HG03159 (cell line): ENCODE measurements around the gene ZNF555.
"Not testable (repeated sequence)": the region's sequence is repeated elsewhere in the genome, so short reads cannot be mapped to it uniquely, and the experiment has no call there.

Experiments
- ATAC-seq: cut with Tn5 transposase; IDR thresholded peaks from one replicate; pipeline ENCODE4 v1.9.1; 2021; ENCODE audit warnings: mild to moderate bottlenecking, moderate library complexity; ENCODE audit not compliant: unreplicated experiment

ZNF555 gene

GRCh38 chr19:2866495-2867024, 25.3 kb downstream of the ZNF555 start:
- no peak for ATAC-seq

GRCh38 chr19:2867025-2867991, 26.0 kb downstream of the ZNF555 start, which contains the start of gene ZNF556:
Gene ZNF556, plus strand, starts transcription at chr19:2867335. Its CDS starts 87 bp downstream, at chr19:2867422.
- ATAC-seq, result no peak

- ATAC-seq, result no peak
Measured at GRCh38 chr19:2869618-2870017, 28.3 kb downstream of the ZNF555 start.

- not testable (repeated sequence) for ATAC-seq
Measured at GRCh38 chr19:2872175-2872574, 30.9 kb downstream of the ZNF555 start.

- no peak for ATAC-seq
Measured at GRCh38 chr19:2877398-2878331, 36.4 kb downstream of the ZNF555 start.

- no peak for ATAC-seq
Measured at GRCh38 chr19:2883686-2884439, 42.6 kb downstream of the ZNF555 start.

- ATAC-seq, result no peak
Measured at GRCh38 chr19:2885736-2886135, 44.5 kb downstream of the ZNF555 start.

- ATAC-seq, result no peak
Measured at GRCh38 chr19:2887391-2887914, 46.2 kb downstream of the ZNF555 start.

GRCh38 chr19:2888731-2889224, 47.5 kb downstream of the ZNF555 start:
- ATAC-seq, result no peak

- not testable (repeated sequence) for ATAC-seq
Measured at GRCh38 chr19:2890531-2890930, 49.3 kb downstream of the ZNF555 start.

GRCh38 chr19:2896694-2897093, 55.4 kb downstream of the ZNF555 start:
- no peak for ATAC-seq

GRCh38 chr19:2900296-2901252, 59.3 kb downstream of the ZNF555 start, which contains the start of gene ZNF57:
Gene ZNF57, plus strand, starts transcription at chr19:2900928. Its CDS starts 118 bp downstream, at chr19:2901046.
- ATAC-seq, result peak; percentile 89

- no peak for ATAC-seq
Measured at GRCh38 chr19:2902590-2903218, 61.4 kb downstream of the ZNF555 start.

- not testable (repeated sequence) for ATAC-seq
Measured at GRCh38 chr19:2903326-2903725, 62.1 kb downstream of the ZNF555 start.

GRCh38 chr19:2905918-2906519, 64.7 kb downstream of the ZNF555 start:
- ATAC-seq, result no peak

- ATAC-seq, result no peak
Measured at GRCh38 chr19:2906631-2907195, 65.4 kb downstream of the ZNF555 start.
